Left kidney (tissue), 2 donors: ENCODE measurements around the gene ERBB4. TPM values are rescaled to one million over a fixed set of nuclear protein-coding genes. Genes with fewer than 3 reads are reported as not detected.

ENCODE experiments used
- DNase-seq: peaks from one replicate; pipeline ENCODE4 v3.0.0-alpha.2; 2013
- polyA plus RNA-seq: library from polyadenylated mRNA; unstranded; fragments of 120-200 nt; gene quantifications from one replicate; pipeline ENCODE4 v1.2.1, GENCODE V29; 2013; ENCODE audit not compliant: insufficient read length

ERBB4 gene
- polyA plus RNA-seq, 1 donor: 58.8 TPM

- DNase-seq: no peak
Observed at GRCh38 chr2:212364112-212364985, 174.3 kb downstream of the ERBB4 start.

GRCh38 chr2:212361174-212361756 is 177.3 kb downstream of the ERBB4 start:
- no peak for DNase-seq

DNA sequence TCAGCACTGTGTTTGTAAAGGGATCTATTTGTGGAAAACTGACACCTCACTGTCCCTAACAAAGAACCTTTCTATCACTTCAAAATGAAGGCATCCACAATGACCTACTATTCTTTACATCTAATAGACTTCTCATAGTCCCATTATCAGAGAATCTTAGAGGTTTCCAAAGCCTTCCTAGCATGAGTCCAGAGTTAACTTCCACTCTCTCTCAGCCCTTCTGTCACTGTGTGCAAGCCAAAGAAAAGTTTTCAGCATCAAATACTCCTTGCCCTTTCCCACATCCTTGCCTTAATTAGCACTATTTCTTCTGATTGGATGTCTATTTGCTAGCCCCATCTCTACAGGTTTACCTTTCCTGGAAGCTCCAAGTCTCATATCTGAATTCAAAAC is 178.5 kb downstream of the ERBB4 start:
- no peak for DNase-seq

- DNase-seq: no peak
Observed at GRCh38 chr2:212359425-212360067, 179.1 kb downstream of the ERBB4 start.

DNA sequence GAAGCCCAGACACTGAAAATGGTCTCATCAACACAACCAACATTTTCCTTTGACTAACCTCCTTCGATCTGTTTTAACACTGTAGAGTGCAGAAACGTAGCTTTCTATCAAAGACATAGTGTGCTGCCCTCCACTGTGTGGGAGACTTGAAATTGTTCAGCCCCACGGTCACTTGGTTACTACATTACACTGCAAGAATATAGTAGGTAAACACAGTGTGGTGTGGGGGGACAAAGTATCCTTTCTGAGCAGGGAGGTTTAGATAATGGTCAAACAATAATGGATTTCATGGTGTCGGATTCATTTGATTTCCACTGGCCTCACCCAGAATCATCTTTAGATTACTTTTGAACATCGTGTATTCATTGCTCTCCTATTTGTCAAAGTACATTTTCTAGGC is 181.0 kb downstream of the ERBB4 start:
- no peak for DNase-seq

DNA sequence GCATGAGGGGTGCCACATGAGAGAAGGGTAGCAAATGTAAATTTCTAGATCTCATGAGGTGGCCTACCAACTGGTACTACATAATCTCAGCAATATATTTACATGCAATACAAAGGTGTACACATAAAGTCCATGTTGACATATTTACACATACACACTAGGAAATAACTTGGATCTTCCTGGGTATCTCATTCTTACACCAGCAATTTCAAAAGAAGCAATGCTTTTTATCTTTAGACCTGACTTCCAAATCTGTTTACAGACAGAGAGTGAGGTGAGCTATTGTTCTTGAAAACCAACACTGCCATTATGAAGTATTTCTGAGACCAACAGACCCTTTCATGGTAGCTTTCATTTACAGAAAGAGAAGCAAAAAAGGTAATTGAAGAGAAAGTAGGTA is 184.2 kb downstream of the ERBB4 start:
- DNase-seq: no peak

GRCh38 chr2:212348501-212348900 is 190.1 kb downstream of the ERBB4 start:
- DNase-seq: no peak

DNA sequence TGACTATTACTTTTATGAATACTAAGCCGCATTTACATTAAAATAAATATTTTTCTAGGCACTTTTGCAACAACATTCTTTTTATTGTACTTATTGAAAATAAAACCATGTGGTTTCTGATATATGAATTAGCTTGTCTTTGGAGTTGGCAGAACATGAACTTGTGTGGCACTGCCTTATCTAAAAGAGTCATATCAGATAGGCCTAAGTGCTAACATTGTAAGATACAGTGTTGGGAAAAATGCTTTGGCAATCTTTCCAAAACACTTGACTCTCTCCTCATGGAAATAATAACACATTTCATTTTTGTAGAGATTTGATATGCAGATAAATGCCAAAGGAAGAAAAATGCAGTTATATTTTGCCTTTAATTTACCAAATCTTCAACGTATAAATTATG is 191.7 kb downstream of the ERBB4 start:
- DNase-seq: no peak

DNA sequence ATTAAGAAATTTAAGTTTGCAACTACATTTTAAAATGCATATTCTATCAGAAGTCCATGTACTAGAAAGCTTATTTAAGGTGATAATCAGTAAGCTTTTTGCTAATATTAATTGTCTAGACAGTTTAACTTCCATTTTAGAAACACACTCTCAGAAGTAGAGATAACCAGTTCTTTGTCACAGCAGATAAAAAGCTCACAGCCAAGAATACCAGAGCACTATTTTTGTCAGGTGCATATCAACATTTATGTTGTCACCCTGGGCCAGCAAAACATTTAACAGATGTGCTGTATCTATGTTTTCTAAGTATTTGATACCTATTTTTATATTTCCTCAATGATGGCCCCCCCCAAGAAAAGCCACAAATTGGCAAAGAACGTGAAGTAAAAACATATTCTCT is 192.6 kb downstream of the ERBB4 start:
- no peak for DNase-seq

DNA sequence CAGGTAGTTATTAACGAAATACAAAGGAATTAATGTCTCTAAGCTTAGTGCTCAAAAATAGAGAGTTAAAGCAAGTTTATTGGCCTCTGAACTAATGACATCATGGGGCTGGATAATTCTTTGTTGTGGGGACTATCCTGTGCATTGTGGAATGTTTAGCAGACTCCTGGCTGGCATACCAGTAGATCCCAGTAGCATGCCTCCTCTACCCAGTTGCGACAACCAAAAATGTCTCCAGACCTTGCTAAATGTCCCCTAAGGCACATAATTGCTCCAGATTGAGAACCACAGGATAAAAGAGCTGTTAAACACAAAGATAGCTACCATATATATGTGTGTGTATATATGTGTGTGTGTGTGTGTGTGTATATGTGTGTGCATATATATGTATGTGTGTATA is 194.5 kb downstream of the ERBB4 start:
- DNase-seq: no peak

GRCh38 chr2:212343167-212343566 is 195.4 kb downstream of the ERBB4 start:
- DNase-seq: no peak

- no peak for DNase-seq
Observed at GRCh38 chr2:212337486-212338343, 200.9 kb downstream of the ERBB4 start.

DNA sequence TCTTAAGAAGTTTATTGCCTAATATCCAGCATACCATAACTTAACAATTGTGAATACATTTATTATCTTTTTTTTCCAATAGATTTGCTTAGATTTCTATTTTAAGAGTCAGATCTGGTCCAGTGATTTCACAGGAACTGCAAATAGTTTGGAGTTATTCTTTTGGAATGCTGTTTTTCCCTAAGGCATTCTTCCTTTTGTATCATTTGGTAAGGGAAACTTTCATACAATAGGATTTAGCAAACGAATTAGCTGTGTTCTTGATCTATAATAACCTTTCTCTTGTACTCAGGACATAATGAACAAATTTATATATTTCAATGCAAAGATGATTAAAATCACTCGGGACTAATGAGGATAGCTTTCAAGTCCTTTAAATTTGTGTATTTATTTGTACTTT is 201.6 kb downstream of the ERBB4 start:
- no peak for DNase-seq

- no peak for DNase-seq
Observed at GRCh38 chr2:212330263-212330662, 208.3 kb downstream of the ERBB4 start.

GRCh38 chr2:212328712-212329496 is 209.7 kb downstream of the ERBB4 start:
- DNase-seq: no peak

GRCh38 chr2:212328136-212328535 is 210.5 kb downstream of the ERBB4 start:
- no peak for DNase-seq

DNA sequence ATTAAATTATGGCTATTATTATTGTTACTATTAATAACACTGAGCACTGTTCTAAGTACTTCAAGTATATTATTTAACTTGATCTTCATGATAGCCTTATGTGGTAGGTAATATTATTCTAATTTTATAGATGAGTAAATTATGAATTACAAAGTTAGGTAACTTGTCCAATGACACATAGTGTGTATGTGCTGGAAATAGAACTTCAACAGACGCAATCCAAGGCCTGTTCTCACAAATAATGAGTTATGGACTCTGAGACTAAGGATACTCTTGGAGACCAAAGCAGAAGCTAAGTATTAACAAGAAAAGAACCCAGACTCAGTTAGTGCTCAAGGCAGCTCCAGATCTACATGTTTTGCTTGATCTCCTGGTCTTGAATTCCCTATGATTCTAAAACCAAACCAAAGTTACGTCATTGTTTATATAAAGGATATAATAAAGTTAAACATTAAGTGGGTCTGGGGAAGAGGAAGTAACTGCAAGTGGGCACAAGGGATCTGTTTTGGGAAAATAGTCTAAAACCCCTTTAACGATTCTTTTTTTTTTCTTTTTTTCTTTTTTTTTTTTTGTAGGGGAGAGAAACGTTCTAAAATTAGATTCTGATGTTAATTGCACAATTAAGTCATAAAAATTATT is 211.3 kb downstream of the ERBB4 start:
- DNase-seq: no peak

- no peak for DNase-seq
Observed at GRCh38 chr2:212318636-212319035, 220.0 kb downstream of the ERBB4 start.

- no peak for DNase-seq
Observed at GRCh38 chr2:212314680-212315079, 223.9 kb downstream of the ERBB4 start.

DNA sequence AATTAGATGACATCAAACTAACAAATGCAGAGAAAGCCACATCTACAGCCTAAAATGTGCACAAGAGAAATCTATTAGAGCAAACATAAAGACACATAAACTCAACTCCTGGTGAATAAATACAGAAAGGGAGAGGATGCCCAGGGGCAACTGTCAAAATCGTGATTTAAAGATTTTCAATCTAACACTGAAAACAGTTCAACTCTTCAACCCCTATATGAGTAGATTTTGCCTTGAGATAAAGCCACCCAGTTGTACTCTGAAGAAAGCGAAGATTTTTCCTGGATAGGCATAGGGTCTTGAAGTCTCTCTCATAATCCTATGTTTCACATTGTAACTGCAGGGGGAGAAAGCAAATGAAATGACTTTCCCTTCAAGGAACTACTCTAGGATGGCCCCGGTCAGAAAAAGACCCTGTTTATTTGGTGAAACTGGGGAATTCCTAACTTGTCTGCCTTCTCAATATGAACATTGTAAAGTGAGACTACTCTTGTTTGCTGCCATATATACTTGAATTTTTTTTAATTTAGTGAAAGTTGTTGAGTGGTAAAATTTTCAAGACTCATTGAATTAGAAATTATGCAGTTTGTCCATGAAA is 226.7 kb downstream of the ERBB4 start:
- no peak for DNase-seq

- DNase-seq: no peak
Observed at GRCh38 chr2:212299943-212300342, 238.7 kb downstream of the ERBB4 start.
